SK-N-SH treated with all-trans-retinoic acid at 6 μM for 48 hours (cell line): ENCODE results near the gene FOXRED1.

Experiments used
- ARNTL ChIP-seq: fragments of 450-650 bp; formaldehyde crosslinking; IDR thresholded peaks from 2 replicates; pipeline ENCODE4 v1.5.0; 2020; ENCODE audit warnings: low read depth, mild to moderate bottlenecking, moderate library complexity, borderline replicate concordance
- CREB5 ChIP-seq: fragments of 250-450 bp; sonication (Bioruptor Pico); IDR thresholded peaks from 2 replicates; pipeline ENCODE4 v1.5.1; 2020; ENCODE audit warnings: low read depth, mild to moderate bottlenecking, moderate library complexity
- CSDC2 ChIP-seq: fragments of 250-450 bp; sonication (Bioruptor Pico); IDR thresholded peaks from 2 replicates; pipeline ENCODE4 v1.5.0; 2020; ENCODE audit warnings: mild to moderate bottlenecking, moderate library complexity
- CSRNP3 ChIP-seq: fragments of 250-450 bp; sonication (Bioruptor Pico); IDR thresholded peaks from 2 replicates; pipeline ENCODE4 v1.5.1; 2021; ENCODE audit warnings: mild to moderate bottlenecking, moderate library complexity
- ESRRG ChIP-seq: fragments of 250-450 bp; sonication (Bioruptor Pico); IDR thresholded peaks from 2 replicates; pipeline ENCODE4 v1.6.1; 2021; ENCODE audit warnings: mild to moderate bottlenecking
- GLIS3 ChIP-seq: fragments of 250-450 bp; sonication (Bioruptor Pico); IDR thresholded peaks from 2 replicates; pipeline ENCODE4 v1.5.0; 2020; ENCODE audit warnings: mild to moderate bottlenecking, moderate library complexity
- ISL1 ChIP-seq: fragments of 250-450 bp; sonication (Bioruptor Pico); IDR thresholded peaks from 2 replicates; pipeline ENCODE4 v2.1.2; 2022; ENCODE audit warnings: mild to moderate bottlenecking, moderate library complexity
- PATZ1 ChIP-seq: fragments of 250-450 bp; sonication (Bioruptor Pico); IDR thresholded peaks from 2 replicates; pipeline ENCODE4 v1.8.0; 2020; ENCODE audit warnings: mild to moderate bottlenecking, moderate library complexity, borderline replicate concordance
- POU6F1 ChIP-seq: fragments of 250-450 bp; sonication (Bioruptor Pico); IDR thresholded peaks from 2 replicates; pipeline ENCODE4 v1.8.0; 2021; ENCODE audit warnings: low read depth, mild to moderate bottlenecking, moderate library complexity, borderline replicate concordance
- TSHZ2 ChIP-seq: fragments of 250-450 bp; sonication (Bioruptor Pico); IDR thresholded peaks from 2 replicates; pipeline ENCODE4 v1.5.0; 2020; ENCODE audit warnings: mild to moderate bottlenecking, moderate library complexity
- ZFP30 ChIP-seq: fragments of 450-650 bp; formaldehyde crosslinking; IDR thresholded peaks from 2 replicates; pipeline ENCODE4 v1.5.0; 2022; ENCODE audit warnings: mild to moderate bottlenecking, moderate library complexity
- ZNF565 ChIP-seq: fragments of 450-650 bp; formaldehyde crosslinking; conservative IDR thresholded peaks from 2 replicates; pipeline ENCODE4 v1.5.0; 2020; ENCODE audit warnings: low read depth, mild to moderate bottlenecking, moderate library complexity
- ZNF70 ChIP-seq: fragments of 450-650 bp; formaldehyde crosslinking; IDR thresholded peaks from 2 replicates; pipeline ENCODE4 v1.5.0; 2020; ENCODE audit warnings: mild to moderate bottlenecking, moderate library complexity
- ZNF8 ChIP-seq: fragments of 450-650 bp; formaldehyde crosslinking; IDR thresholded peaks from 2 replicates; pipeline ENCODE4 v1.5.0; 2020; ENCODE audit warnings: mild to moderate bottlenecking, moderate library complexity

- TF ChIP-seq ZNF70 (CRISPR knock-in tag) (no peak), ISL1 (CRISPR knock-in tag) (no peak), POU6F1 (CRISPR knock-in tag) (no peak), ARNTL (CRISPR knock-in tag) (no peak), ESRRG (CRISPR knock-in tag) (no peak), CSDC2 (CRISPR knock-in tag) (no peak), ZFP30 (CRISPR knock-in tag) (no peak), PATZ1 (CRISPR knock-in tag) (no peak), ZNF565 (CRISPR knock-in tag) (no peak), CSRNP3 (CRISPR knock-in tag) (no peak), CREB5 (CRISPR knock-in tag) (no peak), ZNF8 (CRISPR knock-in tag) (no peak), GLIS3 (no peak), TSHZ2 (no peak)
These were observed 49.8 kb downstream of the FOXRED1 start for GRCh38 chr11:126318574-126319373.
